ENCODE measurements around the gene NEK9. TPM values are rescaled to one million over a fixed set of nuclear protein-coding genes. Genes with fewer than 3 reads are reported as not detected.

The NEK9 gene
- total and polyA plus RNA-seq, 9 of the 15 experiments (the other 6 are each of a cell fraction or from before 2014, with no cell fraction given), result 2.8 to 39.6 (median 19.8) TPM

DNA sequence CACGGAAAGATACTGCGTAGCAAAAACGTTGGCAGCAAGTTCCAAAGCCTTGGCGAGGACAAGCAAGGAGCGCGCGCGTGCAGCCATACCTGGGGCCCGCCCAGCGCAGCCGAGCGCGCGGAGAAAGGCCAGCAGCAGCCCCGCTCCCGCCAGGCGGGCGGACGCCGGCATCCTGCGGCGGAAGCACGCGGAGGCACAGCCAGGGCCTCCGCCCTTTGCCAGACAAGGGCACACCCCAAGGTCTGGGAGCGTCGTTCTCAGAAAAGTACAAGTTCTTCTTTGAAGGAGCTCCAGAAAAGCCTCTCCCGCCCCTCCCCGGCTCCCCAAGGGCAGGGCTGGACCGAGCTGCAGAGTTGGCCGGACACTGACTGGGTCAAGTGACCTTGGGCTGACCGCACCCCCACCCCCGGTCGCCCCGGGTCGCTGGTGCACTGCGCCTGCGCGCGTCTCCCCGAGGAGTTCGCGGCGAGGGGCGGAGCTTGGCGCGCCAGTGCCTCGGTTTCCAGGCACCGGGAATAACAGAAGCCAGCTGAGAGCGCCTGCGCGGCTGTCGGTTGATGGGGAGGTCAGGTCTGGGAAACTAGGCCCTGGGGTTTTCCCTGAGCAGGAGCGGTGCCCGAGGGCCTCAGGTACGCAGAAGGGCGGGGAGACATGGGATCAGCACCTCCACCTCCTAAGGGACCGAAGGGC lies 57.6 kb downstream of the NEK9 start, which contains the start of gene ZC2HC1C (continued):
- peak; percentile 48; the same call in 1 of the 2 replicates for TF ChIP-seq POLR2AphosphoS5 (IDR thresholded peaks at IDR 0.05; ENCODE audit: control insufficient read depth, insufficient read depth, low read depth, low read length)
- TF ChIP-seq ETV1 (tag; conservative IDR thresholded peaks at IDR 0.05; ENCODE audit: low read depth), result peak; percentile 62
- TF ChIP-seq, protein P1, sequence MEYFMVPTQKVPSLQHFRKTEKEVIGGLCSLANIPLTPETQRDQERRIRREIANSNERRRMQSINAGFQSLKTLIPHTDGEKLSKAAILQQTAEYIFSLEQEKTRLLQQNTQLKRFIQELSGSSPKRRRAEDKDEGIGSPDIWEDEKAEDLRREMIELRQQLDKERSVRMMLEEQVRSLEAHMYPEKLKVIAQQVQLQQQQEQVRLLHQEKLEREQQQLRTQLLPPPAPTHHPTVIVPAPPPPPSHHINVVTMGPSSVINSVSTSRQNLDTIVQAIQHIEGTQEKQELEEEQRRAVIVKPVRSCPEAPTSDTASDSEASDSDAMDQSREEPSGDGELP (CRISPR knock-in tag; IDR thresholded peaks at IDR 0.05; ENCODE audit: borderline replicate concordance), result peak; percentile 89
- peak; percentile 28 for TF ChIP-seq TAF9B (IDR thresholded peaks at IDR 0.05; ENCODE audit: partially characterized antibody)
- peak; percentile 36 for TF ChIP-seq POLR2B (IDR thresholded peaks at IDR 0.05; ENCODE audit: low read depth, partially characterized antibody)
- TF ChIP-seq FOXM1 (IDR thresholded peaks at IDR 0.05; ENCODE audit: low read depth), result no peak
- TF ChIP-seq FOXM1 (CRISPR knock-in tag; IDR thresholded peaks at IDR 0.05; ENCODE audit: low read depth), result no peak
- TF ChIP-seq SRF (CRISPR knock-in tag; IDR thresholded peaks at IDR 0.05), result peak in 1 of 2 experiments; percentile 86; a peak in 1 of 4 replicates
- peak; percentile 62 for TF ChIP-seq EGR1 (conservative IDR thresholded peaks at IDR 0.05)
- TF ChIP-seq PML (IDR thresholded peaks at IDR 0.05; ENCODE audit: low read length), result peak; percentile 14; the same call in 1 of the 2 replicates
- TF ChIP-seq E2F1 (CRISPR knock-in tag; IDR thresholded peaks at IDR 0.05), result peak; percentile 58; the same call in 1 of the 2 replicates
- TF ChIP-seq GABPB1 (CRISPR knock-in tag; IDR thresholded peaks at IDR 0.05), result peak; percentile 73; the same call in 1 of the 2 replicates
- no peak; the same call in 1 of the 2 replicates for TF ChIP-seq CREB1 (IDR thresholded peaks at IDR 0.05)
- TF ChIP-seq CREB1 (CRISPR knock-in tag; IDR thresholded peaks at IDR 0.05), result peak; percentile 63; the same call in 1 of the 2 replicates
- TF ChIP-seq BDP1 (IDR thresholded peaks at IDR 0.05; ENCODE audit: insufficient read depth, insufficient read length), result no peak
- TF ChIP-seq CCNT2 (IDR thresholded peaks at IDR 0.05; ENCODE audit: borderline replicate concordance, extremely low read depth, insufficient read length, low read depth, low read length), result peak; percentile 90
- TF ChIP-seq NFIC (IDR thresholded peaks at IDR 0.05), result peak; percentile 26; the same call in 1 of the 2 replicates
- TF ChIP-seq, protein P2, sequence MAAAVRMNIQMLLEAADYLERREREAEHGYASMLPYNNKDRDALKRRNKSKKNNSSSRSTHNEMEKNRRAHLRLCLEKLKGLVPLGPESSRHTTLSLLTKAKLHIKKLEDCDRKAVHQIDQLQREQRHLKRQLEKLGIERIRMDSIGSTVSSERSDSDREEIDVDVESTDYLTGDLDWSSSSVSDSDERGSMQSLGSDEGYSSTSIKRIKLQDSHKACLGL (CRISPR knock-in tag; IDR thresholded peaks at IDR 0.05; ENCODE audit: borderline replicate concordance, poor library complexity, severe bottlenecking), result peak; percentile 47
- peak; percentile 96 for TF ChIP-seq KLF1 (tag; IDR thresholded peaks at IDR 0.05)
- peak; percentile 95 for TF ChIP-seq POLR2G (IDR thresholded peaks at IDR 0.05; ENCODE audit: low read depth, low read length)
- TF ChIP-seq GABPA (tag; conservative IDR thresholded peaks at IDR 0.05; ENCODE audit: low read depth), result peak; percentile 73
- TF ChIP-seq RNF2 (IDR thresholded peaks at IDR 0.05), result peak; percentile 85
- peak; percentile 54; the same call in 1 of the 2 replicates for TF ChIP-seq MTA3 (IDR thresholded peaks at IDR 0.05; ENCODE audit: borderline replicate concordance)
- peak; percentile 11; the same call in 1 of the 2 replicates for TF ChIP-seq MBD2 (IDR thresholded peaks at IDR 0.05; ENCODE audit: borderline replicate concordance, low read depth)
- TF ChIP-seq, protein P3, sequence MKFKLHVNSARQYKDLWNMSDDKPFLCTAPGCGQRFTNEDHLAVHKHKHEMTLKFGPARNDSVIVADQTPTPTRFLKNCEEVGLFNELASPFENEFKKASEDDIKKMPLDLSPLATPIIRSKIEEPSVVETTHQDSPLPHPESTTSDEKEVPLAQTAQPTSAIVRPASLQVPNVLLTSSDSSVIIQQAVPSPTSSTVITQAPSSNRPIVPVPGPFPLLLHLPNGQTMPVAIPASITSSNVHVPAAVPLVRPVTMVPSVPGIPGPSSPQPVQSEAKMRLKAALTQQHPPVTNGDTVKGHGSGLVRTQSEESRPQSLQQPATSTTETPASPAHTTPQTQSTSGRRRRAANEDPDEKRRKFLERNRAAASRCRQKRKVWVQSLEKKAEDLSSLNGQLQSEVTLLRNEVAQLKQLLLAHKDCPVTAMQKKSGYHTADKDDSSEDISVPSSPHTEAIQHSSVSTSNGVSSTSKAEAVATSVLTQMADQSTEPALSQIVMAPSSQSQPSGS (CRISPR knock-in tag; IDR thresholded peaks at IDR 0.05), result no peak
